ENCODE results near the gene C3orf62. TPM values are rescaled to one million over a fixed set of nuclear protein-coding genes. Genes with fewer than 3 reads are reported as not detected.

C3orf62 gene
- polyA plus RNA-seq, 1 of the 3 experiments (the other 2 are of a cell fraction) = 4.2 TPM

DNA sequence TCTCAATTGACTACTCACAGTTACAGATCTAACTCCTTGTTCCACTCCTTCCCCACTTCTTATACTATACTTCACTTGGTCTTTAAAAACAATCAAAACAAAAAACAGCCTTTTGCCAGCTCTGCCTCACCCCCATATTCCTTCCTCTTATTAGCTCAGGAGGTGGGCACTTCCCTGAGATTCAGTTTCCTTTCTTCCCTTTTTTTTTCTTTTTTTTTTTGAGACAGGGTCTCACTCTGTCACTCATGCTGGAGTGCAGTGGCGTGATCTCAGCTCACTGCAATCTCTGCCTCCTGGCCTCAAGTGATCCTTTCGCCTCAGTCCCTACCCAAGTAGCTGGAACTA lies 6.9 kb downstream of the C3orf62 start:
- POLR2A ChIA-PET = no interaction called here
- CTCF ChIA-PET = interaction anchor here (1.2 kb wide), 1 partner anchor 99 kb away, joined by 3 read pairs; the partner anchor contains the start of gene KLHDC8B
- 97% methylated on average over 2 of the region's 2 CpGs for WGBS (ENCODE audit: low lambda C conversion rate)

DNA sequence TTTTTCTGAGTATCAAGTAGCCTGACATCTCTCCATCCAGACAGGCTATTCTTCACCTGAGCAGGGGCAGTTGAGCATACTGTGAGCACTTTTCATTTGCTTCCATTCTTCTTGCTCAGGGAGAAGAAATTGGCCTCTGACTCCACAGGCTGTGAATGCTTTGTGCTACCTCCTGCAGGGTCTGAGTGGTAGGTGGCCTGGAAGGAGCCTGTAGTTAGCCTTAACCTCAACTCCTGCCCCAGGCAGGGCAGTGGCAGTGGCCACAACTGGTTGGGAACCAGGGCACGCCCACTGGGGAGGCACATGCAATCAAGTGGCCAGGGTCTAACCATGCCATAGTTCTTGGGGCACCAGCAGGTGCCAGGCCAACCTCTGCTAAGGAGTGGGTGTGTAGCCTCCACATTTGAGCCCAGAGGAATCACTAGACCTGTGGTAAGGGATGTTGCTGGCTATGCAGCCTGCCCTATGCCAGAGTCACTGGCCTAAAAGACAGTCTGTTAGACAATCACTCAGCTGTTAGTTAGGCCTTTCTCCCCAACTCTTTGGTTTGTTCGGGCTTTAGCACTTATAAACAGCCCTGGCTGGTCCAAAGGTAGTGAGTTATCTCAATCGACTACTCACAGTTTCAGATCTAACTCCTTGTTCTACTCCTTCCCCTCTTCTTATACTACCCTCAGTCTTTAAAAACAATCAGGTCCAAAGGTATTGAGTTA lies 7.4 kb downstream of the C3orf62 start:
- no peaks in the 10 kb centered on the region for H3K4me1 ChIP-seq (ENCODE audit: control insufficient read depth in 1 of 2, insufficient read depth in 2 of 2, low read depth in 1 of 2, low read length in 1 of 2)
- POLR2A ChIA-PET = no interaction called here
- H2AFZ ChIP-seq (ENCODE audit: low read depth) = no peak overlapping the region
- no peaks in the 10 kb centered on the region for H3K79me2 ChIP-seq (ENCODE audit: insufficient read depth)
- no peaks in the 10 kb centered on the region for H3K9me3 ChIP-seq
- H3K36me3 ChIP-seq (replicated peaks in 1 of 2; ENCODE audit: control insufficient read depth in 1 of 2, insufficient read depth in 2 of 2, low read length in 1 of 2) = peaks cover 0 to 15% of the 10 kb centered on the region in 2 experiments
- DNase-seq = no peak
- no peak overlapping the region for H3K9ac ChIP-seq
- TF ChIP-seq, protein P1, sequence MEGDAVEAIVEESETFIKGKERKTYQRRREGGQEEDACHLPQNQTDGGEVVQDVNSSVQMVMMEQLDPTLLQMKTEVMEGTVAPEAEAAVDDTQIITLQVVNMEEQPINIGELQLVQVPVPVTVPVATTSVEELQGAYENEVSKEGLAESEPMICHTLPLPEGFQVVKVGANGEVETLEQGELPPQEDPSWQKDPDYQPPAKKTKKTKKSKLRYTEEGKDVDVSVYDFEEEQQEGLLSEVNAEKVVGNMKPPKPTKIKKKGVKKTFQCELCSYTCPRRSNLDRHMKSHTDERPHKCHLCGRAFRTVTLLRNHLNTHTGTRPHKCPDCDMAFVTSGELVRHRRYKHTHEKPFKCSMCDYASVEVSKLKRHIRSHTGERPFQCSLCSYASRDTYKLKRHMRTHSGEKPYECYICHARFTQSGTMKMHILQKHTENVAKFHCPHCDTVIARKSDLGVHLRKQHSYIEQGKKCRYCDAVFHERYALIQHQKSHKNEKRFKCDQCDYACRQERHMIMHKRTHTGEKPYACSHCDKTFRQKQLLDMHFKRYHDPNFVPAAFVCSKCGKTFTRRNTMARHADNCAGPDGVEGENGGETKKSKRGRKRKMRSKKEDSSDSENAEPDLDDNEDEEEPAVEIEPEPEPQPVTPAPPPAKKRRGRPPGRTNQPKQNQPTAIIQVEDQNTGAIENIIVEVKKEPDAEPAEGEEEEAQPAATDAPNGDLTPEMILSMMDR (IDR thresholded peaks at IDR 0.05) = no peak
- no peak for TF ChIP-seq FOSL2 (IDR thresholded peaks at IDR 0.05; ENCODE audit: borderline replicate concordance, low read depth)
- TF ChIP-seq ELF1 (IDR thresholded peaks at IDR 0.05) = no peak
- TF ChIP-seq, protein P2, sequence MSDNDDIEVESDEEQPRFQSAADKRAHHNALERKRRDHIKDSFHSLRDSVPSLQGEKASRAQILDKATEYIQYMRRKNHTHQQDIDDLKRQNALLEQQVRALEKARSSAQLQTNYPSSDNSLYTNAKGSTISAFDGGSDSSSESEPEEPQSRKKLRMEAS (IDR thresholded peaks at IDR 0.05; ENCODE audit: low read depth) = no peak
- TF ChIP-seq, protein P3, sequence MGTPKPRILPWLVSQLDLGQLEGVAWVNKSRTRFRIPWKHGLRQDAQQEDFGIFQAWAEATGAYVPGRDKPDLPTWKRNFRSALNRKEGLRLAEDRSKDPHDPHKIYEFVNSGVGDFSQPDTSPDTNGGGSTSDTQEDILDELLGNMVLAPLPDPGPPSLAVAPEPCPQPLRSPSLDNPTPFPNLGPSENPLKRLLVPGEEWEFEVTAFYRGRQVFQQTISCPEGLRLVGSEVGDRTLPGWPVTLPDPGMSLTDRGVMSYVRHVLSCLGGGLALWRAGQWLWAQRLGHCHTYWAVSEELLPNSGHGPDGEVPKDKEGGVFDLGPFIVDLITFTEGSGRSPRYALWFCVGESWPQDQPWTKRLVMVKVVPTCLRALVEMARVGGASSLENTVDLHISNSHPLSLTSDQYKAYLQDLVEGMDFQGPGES (IDR thresholded peaks at IDR 0.05; ENCODE audit: low read depth, low read length) = no peak
- no peak for TF ChIP-seq EZH2phosphoT487 (IDR thresholded peaks at IDR 0.05; ENCODE audit: borderline replicate concordance, low read depth)
- H3K9me2 ChIP-seq = no peaks in the 10 kb centered on the region
- no peak overlapping the region for H3K4me3 ChIP-seq (ENCODE audit: low read depth in 2 of 2, low read length in 1 of 2)
- H3K27me3 ChIP-seq (ENCODE audit: insufficient read depth) = no peaks in the 10 kb centered on the region
- no peak overlapping the region for H3K4me2 ChIP-seq
- no peak overlapping the region for H3K27ac ChIP-seq (ENCODE audit: low read depth in 2 of 2, low read length in 1 of 2)
- no peaks in the 10 kb centered on the region for H3F3A ChIP-seq (replicated peaks; ENCODE audit: insufficient read depth)
- WGBS (ENCODE audit: low lambda C conversion rate) = 94% methylated on average over 2 of the region's 3 CpGs
- H4K20me1 ChIP-seq (ENCODE audit: insufficient read depth) = no peaks in the 10 kb centered on the region
- CTCF ChIA-PET = interaction anchor here (1.2 kb wide), 1 partner anchor 98 kb away, joined by 3 read pairs; the partner anchor contains the start of gene KLHDC8B

More for the DNA sequence above, 6.9 kb downstream of the C3orf62 start:
- no peak overlapping the region for H2AFZ ChIP-seq (ENCODE audit: low read depth)
- no peaks in the 10 kb centered on the region for H3K79me2 ChIP-seq (ENCODE audit: insufficient read depth)
- H3K4me1 ChIP-seq (ENCODE audit: control insufficient read depth in 1 of 2, insufficient read depth in 2 of 2, low read depth in 1 of 2, low read length in 1 of 2) = no peaks in the 10 kb centered on the region
- H3K27ac ChIP-seq (ENCODE audit: low read depth in 2 of 2, low read length in 1 of 2) = no peak overlapping the region
- H3K4me2 ChIP-seq = no peak overlapping the region
- H3K9me2 ChIP-seq = no peaks in the 10 kb centered on the region
- H3K9ac ChIP-seq = no peak overlapping the region
- no peaks in the 10 kb centered on the region for H3K27me3 ChIP-seq (ENCODE audit: insufficient read depth)
- no peak overlapping the region for H3K4me3 ChIP-seq (ENCODE audit: low read depth in 2 of 2, low read length in 1 of 2)
- peaks cover 0 to 15% of the 10 kb centered on the region in 2 experiments for H3K36me3 ChIP-seq (replicated peaks in 1 of 2; ENCODE audit: control insufficient read depth in 1 of 2, insufficient read depth in 2 of 2, low read length in 1 of 2)
- DNase-seq = no peak
- TF ChIP-seq MEF2A (IDR thresholded peaks at IDR 0.05; ENCODE audit: borderline replicate concordance, low read depth) (no peak), FOSL2 (IDR thresholded peaks at IDR 0.05; ENCODE audit: borderline replicate concordance, low read depth) (no peak), SMC3 (IDR thresholded peaks at IDR 0.05; ENCODE audit: low read depth, low read length) (no peak), EP300 (IDR thresholded peaks at IDR 0.05; ENCODE audit: borderline replicate concordance in 1 of 2, low read depth in 1 of 2, low read length in 1 of 2) (no peak), SIN3A (IDR thresholded peaks at IDR 0.05; ENCODE audit: borderline replicate concordance, low read depth, low read length) (no peak)
- TF ChIP-seq, protein P4, sequence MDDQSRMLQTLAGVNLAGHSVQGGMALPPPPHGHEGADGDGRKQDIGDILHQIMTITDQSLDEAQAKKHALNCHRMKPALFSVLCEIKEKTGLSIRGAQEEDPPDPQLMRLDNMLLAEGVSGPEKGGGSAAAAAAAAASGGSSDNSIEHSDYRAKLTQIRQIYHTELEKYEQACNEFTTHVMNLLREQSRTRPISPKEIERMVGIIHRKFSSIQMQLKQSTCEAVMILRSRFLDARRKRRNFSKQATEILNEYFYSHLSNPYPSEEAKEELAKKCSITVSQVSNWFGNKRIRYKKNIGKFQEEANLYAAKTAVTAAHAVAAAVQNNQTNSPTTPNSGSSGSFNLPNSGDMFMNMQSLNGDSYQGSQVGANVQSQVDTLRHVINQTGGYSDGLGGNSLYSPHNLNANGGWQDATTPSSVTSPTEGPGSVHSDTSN (IDR thresholded peaks at IDR 0.05) = no peak
- H4K20me1 ChIP-seq (ENCODE audit: insufficient read depth) = no peaks in the 10 kb centered on the region
- H3F3A ChIP-seq (replicated peaks; ENCODE audit: insufficient read depth) = no peaks in the 10 kb centered on the region
- H3K9me3 ChIP-seq = no peaks in the 10 kb centered on the region

Data from SK-N-SH (cell line).